ENCODE data around the gene ZNF503.

Gene ZNF503, protein sequence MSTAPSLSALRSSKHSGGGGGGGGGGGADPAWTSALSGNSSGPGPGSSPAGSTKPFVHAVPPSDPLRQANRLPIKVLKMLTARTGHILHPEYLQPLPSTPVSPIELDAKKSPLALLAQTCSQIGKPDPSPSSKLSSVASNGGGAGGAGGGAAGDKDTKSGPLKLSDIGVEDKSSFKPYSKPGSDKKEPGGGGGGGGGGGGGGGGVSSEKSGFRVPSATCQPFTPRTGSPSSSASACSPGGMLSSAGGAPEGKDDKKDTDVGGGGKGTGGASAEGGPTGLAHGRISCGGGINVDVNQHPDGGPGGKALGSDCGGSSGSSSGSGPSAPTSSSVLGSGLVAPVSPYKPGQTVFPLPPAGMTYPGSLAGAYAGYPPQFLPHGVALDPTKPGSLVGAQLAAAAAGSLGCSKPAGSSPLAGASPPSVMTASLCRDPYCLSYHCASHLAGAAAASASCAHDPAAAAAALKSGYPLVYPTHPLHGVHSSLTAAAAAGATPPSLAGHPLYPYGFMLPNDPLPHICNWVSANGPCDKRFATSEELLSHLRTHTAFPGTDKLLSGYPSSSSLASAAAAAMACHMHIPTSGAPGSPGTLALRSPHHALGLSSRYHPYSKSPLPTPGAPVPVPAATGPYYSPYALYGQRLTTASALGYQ

DNA sequence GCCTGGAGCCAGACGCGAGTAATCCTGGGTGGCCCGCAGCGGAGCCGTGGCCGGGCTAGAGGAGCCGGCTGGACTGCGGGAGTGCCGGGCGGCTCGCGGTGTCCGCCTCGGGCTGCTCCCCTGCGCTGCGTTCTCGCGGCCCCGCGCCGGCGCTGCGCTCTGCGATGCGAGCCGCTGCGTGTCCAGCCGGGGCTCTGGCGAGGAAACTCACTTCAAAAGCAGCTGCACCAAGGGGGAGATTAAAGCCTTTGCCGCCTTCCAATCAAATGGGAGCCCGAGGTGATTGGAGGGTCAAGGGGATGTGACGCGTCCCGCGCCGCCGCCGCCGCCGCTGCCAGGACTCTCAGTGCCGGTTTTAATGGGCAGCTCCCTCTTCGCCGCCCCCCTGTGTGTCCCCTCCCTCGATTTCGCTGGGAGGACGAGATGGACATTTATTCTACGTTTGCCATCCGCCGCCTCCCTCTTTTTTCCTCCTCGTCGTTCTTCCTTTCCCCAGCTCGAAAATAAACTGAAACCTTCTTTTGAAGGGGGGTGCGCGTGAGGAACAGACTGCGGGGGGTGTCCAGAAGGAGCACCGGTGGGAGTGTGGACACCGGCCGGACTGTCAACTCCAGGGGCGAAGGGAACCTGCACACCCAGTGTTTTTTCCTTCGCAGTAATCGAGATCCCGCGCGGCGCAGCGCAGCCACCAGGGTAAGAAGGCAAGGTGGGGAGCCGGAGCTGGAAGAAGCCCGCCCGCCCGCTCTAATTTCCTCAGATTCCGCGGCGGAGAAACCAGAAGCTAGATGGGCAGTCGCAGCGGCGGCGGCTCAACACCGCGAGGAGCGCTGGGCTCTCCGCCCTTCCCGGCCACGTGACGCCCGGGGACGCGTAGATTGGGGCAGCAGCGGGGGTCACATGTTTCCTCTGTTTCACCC is at the start of gene ZNF503:
ZNF503 (minus strand) TSS at position 196 of the 917 bp plus-strand sequence. CDS start 345 bp downstream, outside the sequence.
- no peak for TF ChIP-seq CTCF (IDR thresholded peaks at IDR 0.05; ENCODE audit: low read depth, low read length)
- TF ChIP-seq EZH2phosphoT487 (IDR thresholded peaks at IDR 0.05; ENCODE audit: low read depth) = no peak
- Histone ChIP-seq H3K4me3 (ENCODE audit: low read length) (no peak within 1 kb of the TSS), H3K4me1 (ENCODE audit: low read length) (no peaks in the 10 kb centered on the region), H3K9me3 (ENCODE audit: insufficient read depth, low read length) (no peaks in the 10 kb centered on the region), H3K79me2 (ENCODE audit: low read length) (no peaks in the 10 kb centered on the region), H3K4me2 (ENCODE audit: low read length) (no peak within 1 kb of the TSS), H2AFZ (ENCODE audit: low read depth, low read length) (no peak within 1 kb of the TSS), H3K27me3 (ENCODE audit: low read depth, low read length) (no peaks in the 10 kb centered on the region), H4K20me1 (ENCODE audit: insufficient read depth, low read length) (no peaks in the 10 kb centered on the region), H3K27ac (ENCODE audit: low read length) (no peak within 1 kb of the TSS), H3K9ac (ENCODE audit: low read length) (no peak within 1 kb of the TSS), H3K36me3 (replicated peaks; ENCODE audit: low read depth, low read length) (no peaks in the 10 kb centered on the region)

GRCh38 chr10:75450644-75451640 is 49.4 kb upstream of the ZNF503 start:
- no peak overlapping the region for H3K9ac ChIP-seq (ENCODE audit: low read length)
- H3K27me3 ChIP-seq (ENCODE audit: low read depth, low read length) = no peaks in the 10 kb centered on the region
- no peak overlapping the region for H3K4me2 ChIP-seq (ENCODE audit: low read length)
- no peaks in the 10 kb centered on the region for H4K20me1 ChIP-seq (ENCODE audit: insufficient read depth, low read length)
- no peaks in the 10 kb centered on the region for H3K9me3 ChIP-seq (ENCODE audit: insufficient read depth, low read length)
- no peak overlapping the region for H2AFZ ChIP-seq (ENCODE audit: low read depth, low read length)
- no peaks in the 10 kb centered on the region for H3K79me2 ChIP-seq (ENCODE audit: low read length)
- H3K4me3 ChIP-seq (ENCODE audit: low read length) = no peak overlapping the region
- no peak overlapping the region for H3K27ac ChIP-seq (ENCODE audit: low read length)
- H3K4me1 ChIP-seq (ENCODE audit: low read length) = no peaks in the 10 kb centered on the region
- H3K36me3 ChIP-seq (replicated peaks; ENCODE audit: low read depth, low read length) = no peaks in the 10 kb centered on the region
- TF ChIP-seq CTCF (IDR thresholded peaks at IDR 0.05; ENCODE audit: low read depth, low read length) = no peak
- TF ChIP-seq EZH2phosphoT487 (IDR thresholded peaks at IDR 0.05; ENCODE audit: low read depth) = no peak

DNA sequence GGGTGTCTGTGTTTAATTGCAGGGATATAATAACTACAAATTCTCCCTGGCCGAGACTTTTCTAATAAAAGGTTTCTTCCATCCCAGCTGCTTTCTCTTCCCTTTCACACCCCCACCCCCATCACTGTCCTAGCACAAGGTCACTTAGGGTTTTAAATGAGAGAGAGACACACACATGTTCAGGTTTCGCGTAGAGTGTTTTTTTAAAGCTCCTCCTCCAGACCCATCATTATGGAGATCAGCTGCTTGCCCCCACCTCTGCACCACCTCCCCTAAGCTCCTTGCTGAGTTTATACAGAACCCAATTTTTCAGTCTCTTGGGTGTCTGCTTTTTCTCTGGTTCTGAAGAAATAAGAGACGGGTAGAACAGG is 48.5 kb upstream of the ZNF503 start:
- Histone ChIP-seq H3K9me3 (ENCODE audit: insufficient read depth, low read length) (no peaks in the 10 kb centered on the region), H4K20me1 (ENCODE audit: insufficient read depth, low read length) (no peaks in the 10 kb centered on the region), H2AFZ (ENCODE audit: low read depth, low read length) (no peak overlapping the region), H3K4me1 (ENCODE audit: low read length) (no peaks in the 10 kb centered on the region), H3K27me3 (ENCODE audit: low read depth, low read length) (no peaks in the 10 kb centered on the region), H3K36me3 (replicated peaks; ENCODE audit: low read depth, low read length) (no peaks in the 10 kb centered on the region), H3K79me2 (ENCODE audit: low read length) (no peaks in the 10 kb centered on the region), H3K4me2 (ENCODE audit: low read length) (no peak overlapping the region), H3K4me3 (ENCODE audit: low read length) (no peak overlapping the region), H3K9ac (ENCODE audit: low read length) (no peak overlapping the region), H3K27ac (ENCODE audit: low read length) (no peak overlapping the region)
- TF ChIP-seq EZH2phosphoT487 (IDR thresholded peaks at IDR 0.05; ENCODE audit: low read depth) (no peak), CTCF (IDR thresholded peaks at IDR 0.05; ENCODE audit: low read depth, low read length) (no peak)

All from OCI-LY3 (cell line).